HG03520 (cell line): ENCODE measurements around the gene PDPR.
"Not testable (repeated sequence)": the region's sequence is repeated elsewhere in the genome, so short reads cannot be mapped to it uniquely, and the experiment has no call there.

ENCODE experiments used
- ATAC-seq: cut with Tn5 transposase; IDR thresholded peaks from one replicate; pipeline ENCODE4 v1.9.1; 2021; ENCODE audit warnings: mild to moderate bottlenecking, moderate library complexity; ENCODE audit not compliant: unreplicated experiment

Gene PDPR

DNA sequence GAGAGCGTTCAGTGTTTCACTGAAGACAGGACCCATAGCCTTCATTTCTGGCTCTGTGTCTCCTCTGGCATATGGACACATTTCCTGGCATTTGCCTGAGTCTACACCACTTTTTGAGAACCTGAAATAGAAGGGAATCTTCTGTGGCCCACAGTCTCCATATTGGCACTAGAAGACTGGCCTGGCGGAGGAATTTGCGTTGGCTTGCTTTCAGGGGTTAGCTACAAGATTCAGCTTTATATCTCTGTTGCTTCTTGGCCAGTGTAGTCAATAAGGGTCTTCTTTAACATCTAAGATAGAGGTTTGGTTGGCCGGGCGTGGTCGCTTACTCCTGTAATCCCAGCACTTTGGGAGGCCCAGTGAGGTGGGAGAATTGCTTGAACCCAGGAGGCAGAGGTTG lies 46.7 kb downstream of the PDPR start:
- ATAC-seq = no peak

DNA sequence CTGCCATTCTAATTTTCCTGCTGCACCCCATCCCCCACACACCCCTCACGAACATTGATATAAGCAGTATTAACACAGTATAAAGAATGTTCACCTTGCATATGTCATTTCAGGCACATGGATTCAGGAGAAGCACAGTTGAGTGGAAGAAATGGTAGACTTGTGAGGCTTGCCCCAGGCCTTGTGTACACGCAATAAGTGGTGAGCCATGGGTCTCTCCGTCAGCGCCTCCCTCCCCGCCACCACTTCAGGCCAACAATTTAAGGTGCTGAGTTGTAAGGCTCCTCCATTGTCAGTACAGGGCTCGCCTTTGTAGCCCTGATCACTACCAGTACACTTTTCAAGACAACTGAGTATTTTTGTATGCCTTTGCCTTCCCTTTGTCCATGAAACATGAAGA lies 47.2 kb downstream of the PDPR start:
- ATAC-seq = no peak

DNA sequence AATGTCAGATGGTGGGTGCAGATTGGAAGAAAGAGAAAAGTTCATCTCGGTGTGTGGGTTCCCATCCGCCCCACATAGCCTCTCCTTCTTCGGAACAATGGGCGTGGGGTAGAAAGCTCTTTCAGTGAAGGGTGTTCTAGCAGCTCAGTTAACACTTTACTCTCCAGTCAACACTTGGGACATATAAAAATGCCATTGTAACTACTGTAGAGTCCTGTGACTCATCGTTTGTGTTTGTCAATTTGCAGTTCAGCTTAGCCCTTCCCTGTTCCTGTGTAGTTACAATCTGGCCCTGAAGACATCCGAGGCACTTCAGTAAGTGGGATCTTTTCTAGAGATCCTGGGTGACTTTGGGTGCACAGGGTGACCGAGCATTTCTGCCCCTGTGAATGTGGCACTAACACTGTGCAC lies 47.9 kb downstream of the PDPR start:
- ATAC-seq = no peak

DNA sequence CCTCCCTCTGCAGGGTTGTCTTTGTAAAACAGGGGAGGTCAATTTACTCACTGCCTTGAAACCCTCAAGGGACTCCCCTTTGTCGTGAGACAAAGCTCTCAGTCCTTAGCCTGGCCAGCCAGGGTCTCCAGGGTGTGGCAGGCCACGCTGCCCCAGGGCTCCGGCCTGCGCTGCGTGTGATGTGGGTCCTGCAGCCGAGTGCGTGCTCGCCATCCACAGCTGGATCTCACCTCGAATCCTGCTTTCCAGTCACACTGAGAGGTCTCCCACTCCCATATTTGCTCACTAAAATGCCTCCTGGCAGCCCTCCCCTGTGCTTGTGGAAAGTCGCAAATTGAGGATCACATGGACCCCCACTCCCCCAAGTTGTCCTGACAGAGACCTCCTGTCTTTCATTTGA lies 49.5 kb downstream of the PDPR start:
- no peak for ATAC-seq

DNA sequence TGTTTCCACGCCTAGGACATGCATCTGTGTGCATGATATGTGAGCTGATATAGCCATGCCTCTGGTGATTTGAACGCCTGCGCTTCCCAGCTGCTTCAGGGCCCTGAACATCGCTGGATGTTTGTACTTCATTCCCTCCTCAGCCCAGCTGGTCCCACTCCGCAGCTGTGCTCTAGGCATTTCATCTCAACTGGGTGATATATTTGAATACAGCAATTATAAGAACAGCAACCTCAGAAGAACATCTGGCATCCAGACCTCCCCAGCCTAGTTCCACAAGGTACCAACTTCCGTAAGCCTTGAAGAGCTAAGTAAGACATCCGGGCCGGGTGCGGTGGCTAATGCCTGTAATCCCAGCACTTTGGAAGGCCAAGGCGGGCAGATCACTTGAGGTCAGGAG lies 52.6 kb downstream of the PDPR start:
- not testable (repeated sequence) for ATAC-seq

DNA sequence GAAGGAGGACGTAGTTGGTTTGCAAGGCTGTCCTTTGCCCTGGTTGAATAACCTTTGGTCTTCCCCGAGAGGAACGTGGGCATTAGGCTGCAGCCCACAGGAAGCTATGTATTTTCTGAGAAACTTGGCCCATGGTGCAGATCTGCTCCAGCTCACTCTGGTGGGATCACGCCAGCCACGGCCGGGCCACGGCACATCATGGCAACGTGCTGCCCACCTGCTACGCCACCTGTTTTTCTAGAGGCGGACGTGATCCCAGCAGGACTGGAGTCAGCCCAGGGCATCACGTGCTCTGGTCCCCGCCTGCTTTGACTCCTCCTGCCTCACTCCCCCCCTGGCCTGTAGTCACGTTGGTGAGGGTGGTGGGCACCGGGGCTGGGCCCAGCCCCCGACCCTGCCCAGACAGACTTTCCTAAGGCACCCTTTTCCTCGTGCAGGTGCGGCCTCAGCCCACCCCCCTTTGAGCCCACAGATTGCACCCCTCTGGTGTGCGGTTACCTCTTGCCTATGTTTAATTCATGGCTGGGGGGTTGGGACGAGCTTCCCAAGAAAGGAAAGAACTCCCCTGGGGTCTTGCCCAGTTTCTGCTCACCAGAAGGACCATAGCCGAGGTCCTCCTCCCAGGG lies 59.2 kb downstream of the PDPR start, which contains the start of gene CLEC18C:
Gene CLEC18C (plus strand): TSS at position 576 of the 626 bp plus-strand sequence. CDS start 492 bp downstream, outside the sequence.
- ATAC-seq = not testable (repeated sequence)

DNA sequence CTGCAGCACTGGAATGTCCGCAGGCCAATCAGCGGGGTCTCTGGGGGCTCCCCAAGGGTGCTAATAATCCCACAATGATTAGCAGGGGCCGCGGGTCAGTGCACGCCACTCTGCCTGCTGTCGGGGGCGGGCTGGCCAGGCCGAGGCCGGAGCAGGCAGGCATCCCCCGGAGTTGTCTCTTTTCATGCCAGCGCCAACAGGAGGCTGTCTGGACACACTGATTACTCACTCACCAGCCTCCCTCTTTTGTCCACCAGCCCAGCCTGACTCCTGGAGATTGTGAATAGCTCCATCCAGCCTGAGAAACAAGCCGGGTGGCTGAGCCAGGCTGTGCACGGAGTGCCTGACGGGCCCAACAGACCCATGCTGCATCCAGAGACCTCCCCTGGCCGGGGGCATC lies 59.8 kb downstream of the PDPR start:
- ATAC-seq = not testable (repeated sequence)

DNA sequence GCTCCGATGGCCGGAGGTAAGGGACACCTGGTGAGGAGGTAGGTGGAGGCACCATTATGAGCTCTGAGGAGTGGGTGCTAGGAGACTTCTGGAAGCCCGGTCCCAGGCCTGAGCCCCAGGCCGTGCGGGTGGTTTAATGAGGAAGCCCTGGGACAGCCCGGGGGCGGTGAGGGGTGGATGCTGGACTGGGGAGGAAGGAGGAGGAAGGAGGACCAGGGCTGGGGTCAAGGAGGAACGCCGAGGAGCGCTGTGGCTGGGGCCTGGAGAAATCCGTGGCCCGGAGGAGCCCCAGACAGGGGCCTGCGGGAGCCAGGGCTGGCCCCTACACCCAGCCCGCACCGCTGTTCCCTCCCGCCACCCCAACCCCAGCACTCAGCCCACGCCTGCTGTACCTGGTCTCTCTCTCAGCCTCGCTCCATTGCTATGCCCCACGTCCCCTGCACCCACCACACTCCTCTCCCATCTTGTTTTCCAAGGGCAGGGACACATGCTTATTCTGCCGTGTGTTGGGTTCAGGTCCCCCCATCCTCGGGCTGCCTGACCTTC lies 60.3 kb downstream of the PDPR start:
- ATAC-seq = not testable (repeated sequence)

DNA sequence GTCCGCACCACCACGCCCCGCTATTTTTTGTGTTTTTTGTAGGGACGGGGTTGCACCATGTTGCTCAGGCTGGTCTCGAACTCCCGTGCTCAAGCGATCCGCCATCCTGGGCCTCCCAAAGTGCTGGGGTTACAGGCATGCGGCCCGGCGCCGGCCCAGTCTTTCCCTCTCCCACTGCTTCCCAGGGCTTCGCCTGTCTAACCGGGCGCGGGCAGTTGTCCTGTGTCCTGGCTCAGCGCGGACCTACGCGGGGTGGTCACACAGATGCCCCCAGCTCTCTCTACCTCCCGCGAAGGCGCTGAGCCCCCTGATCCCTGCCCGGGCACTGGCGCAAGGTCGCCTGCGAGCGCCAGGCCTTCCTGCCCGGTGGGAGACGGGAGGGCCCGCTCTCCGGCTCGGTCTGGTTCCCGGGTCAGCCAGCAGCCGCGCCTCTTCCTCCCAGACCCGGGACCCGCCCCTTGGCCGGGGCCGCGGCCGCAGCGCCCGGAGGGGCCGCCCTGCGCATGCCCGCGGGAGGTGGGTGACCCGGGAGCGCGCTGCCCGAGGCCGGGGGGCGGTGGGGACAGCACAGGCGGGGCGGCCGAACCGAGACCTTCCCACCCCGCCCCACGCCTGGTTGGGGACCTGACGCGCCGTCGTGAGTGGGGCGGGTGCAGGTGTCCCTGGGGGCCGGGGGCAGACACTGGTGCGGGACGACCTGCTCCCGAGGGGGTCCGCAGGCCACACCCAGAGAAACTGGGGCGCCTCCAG lies 73.9 kb downstream of the PDPR start:
- ATAC-seq = not testable (repeated sequence)

DNA sequence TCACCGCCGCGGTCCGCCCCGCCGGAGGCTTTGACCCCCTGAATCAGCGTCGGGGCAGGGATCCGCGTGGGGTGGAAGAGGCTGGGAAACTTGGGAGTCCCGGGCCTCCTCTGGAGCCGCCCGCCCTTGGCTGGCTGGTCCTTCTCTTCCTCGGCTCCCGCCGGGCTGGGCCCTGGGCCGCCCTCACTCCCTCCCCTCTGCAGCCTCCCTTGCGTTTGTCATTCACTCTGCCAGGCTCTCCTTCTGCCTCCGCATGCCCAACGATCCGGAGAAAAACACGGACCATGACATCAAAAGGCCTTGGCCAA lies 74.4 kb downstream of the PDPR start:
- not testable (repeated sequence) for ATAC-seq

DNA sequence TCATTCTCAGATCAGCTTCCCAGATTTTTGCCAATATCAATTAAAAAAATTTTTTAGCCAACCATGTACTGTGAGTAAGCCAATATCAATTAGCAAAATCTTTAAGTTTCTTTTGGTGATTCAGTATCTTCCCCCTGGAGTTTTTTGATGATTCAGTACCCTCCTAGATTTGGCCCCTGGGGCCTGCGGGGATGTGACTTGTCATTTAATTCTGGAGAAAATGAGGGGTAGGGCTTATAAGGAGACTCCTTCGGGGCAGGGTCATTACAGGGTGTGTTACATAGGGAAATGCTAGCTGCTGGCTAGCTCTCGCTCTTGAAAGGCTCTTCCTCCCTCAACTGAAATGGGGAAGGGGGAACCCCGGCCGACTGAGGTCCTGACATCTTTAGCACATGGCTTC lies 76.4 kb downstream of the PDPR start:
- not testable (repeated sequence) for ATAC-seq

DNA sequence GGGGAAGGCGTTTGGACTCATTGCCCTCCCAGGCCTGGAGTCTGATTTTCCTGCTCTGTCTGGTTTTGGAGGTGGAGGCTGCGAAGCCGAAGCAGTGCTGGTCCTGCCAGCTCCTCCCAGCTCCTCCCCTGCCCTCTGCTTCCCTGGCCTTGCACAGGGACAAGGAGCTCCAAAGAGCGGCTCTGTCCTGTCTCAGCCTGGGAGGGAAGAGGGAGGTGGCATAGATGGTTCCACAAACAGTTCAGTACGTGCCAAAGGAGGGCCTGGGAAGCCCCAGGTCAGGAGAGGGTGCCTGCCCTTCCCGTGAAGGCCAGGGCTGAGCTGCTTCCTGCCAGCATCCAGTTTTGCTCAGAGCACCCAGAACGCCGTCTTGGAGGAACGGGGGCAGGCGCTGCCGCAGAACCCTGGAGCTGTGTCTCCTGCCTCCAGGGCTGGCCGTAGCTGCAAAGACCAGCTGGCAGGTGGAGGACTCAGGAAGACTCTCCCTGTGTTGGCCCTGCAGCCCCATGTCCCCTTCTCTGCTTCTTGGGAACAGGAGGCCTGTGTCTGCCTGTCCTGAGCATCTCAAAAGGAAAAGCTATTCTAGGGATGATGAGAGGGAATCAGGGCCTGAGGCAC lies 82.7 kb downstream of the PDPR start:
- not testable (repeated sequence) for ATAC-seq

DNA sequence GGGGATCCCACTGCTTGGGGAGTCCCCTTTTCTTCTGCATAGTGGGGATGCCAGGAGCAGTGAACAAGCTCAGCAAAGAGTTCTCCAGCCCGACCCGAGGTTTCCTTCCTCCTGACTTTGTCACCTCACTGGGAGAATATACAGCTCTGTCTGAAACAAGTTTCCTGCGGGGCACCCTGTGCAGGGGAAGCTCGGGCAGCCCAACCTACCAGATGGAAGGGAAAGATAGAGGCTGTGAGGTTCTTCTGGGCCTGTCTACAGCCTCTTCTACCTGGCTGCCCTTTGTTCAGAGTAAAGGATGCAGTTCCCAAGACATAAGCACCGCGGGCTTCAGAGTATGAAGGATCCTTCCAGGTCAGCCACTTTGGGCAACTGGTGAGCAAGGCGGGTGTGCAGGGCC lies 83.5 kb downstream of the PDPR start:
- not testable (repeated sequence) for ATAC-seq

DNA sequence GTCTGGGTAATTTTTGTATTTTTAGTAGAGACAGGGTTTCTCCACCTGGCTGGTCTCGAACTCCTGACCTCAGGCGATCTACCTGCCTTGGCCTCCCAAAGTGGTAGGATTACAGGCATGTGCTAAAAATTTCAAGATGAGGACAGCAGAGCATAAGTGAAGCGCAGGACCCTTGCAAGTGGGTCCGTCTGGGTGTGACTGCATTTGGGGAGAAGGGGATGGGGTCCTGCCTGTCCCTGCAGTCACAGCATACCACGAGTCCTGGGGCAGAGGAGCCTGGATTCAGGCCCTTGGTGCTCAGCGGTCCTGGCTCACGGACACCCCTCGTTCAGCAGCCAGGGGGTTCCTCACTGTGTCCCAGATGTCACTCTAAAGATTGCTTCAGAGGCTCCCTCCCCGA lies 84.1 kb downstream of the PDPR start:
- not testable (repeated sequence) for ATAC-seq

DNA sequence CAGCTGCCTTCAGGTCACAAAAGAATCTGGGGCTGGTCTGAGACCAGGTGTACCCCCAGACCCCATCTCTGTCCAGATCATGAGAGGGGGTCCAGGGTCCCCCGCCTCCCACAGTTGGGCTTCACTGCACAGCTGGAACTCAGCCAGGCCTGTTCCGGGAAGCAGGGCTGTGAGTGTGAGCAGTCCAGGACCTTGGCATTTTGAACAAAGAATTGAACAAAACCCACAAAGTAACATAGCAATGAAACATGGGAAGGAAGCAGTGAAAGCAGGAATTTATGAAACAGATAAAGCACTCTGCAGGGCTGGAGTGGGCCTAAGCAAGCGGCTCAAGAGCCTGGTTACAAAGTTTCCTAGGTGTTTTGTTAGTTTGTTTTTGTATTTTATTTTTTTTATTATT lies 84.5 kb downstream of the PDPR start:
- not testable (repeated sequence) for ATAC-seq

DNA sequence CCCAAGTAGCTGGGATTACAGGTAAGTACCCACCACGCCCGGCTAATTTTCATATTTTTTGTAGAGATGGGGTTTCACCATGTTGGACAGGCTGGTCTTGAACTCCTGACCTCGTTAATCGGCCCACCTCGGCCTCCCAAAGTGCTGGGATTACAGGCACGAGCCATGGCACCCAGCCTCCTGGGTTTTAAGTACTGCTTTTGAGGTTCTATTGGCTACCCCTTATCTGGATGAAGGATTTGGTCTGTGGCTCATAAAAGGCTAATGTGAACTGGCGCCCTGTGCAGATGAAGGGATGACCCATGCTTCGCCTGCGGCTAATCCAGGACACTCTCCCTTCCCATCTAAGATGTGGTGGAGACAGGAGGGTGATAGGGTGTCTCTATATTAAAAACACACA lies 85.0 kb downstream of the PDPR start:
- ATAC-seq = not testable (repeated sequence)

DNA sequence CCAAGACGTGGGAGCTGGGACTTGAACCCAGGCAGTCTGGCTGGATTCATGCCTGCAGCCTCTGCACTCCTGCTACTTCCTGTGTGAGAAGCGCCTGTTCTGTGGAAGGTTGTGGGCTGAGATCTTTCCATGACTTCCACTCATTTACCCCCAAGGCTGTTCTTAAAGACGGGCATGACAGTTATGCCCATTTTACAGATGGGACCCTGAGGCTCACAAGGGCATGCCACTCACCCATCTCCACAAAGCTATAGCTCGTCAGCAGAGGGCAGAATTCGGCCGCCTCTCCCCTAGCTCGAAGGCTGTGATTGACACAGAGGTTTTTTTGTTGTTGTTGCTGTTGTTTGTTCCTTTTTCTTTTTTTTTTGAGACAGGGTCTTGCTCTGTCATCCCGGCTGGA lies 85.9 kb downstream of the PDPR start:
- not testable (repeated sequence) for ATAC-seq

DNA sequence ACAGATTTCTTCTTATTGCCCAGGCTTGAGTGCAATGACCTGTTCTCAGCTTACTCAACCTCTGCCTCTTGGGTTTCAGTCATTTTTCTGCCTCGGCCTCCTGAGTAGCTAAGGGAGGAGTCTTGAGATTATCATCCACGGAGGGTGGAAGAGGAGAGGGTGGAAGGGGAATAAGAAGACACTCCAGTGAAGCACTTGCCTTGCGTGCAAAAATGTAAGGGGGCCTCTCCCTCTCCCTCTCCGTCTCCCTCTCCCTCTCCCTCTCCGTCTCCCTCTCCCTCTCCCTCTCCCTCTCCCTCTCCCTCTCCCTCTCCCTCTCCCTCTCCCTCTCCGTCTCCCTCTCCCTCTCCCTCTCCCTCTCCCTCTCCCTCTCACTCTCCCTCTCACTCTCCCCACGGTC lies 89.4 kb downstream of the PDPR start:
- ATAC-seq = not testable (repeated sequence)

DNA sequence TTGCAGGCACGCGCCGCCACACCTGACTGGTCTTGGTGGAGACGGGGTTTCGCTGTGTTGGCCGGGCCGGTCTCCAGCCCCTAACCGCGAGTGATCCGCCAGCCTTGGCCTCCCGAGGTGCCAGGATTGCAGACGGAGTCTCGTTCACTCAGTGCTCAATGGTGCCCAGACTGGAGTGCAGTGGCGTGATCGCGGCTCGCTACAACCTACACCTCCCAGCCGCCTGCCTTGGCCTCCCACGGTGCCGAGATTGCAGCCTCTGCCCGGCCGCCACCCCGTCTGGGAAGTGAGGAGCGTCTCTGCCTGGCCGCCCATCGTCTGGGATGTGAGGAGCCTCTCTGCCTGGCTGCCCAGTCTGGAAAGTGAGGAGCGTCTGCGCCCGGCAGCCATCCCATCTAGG lies 89.9 kb downstream of the PDPR start:
- not testable (repeated sequence) for ATAC-seq

DNA sequence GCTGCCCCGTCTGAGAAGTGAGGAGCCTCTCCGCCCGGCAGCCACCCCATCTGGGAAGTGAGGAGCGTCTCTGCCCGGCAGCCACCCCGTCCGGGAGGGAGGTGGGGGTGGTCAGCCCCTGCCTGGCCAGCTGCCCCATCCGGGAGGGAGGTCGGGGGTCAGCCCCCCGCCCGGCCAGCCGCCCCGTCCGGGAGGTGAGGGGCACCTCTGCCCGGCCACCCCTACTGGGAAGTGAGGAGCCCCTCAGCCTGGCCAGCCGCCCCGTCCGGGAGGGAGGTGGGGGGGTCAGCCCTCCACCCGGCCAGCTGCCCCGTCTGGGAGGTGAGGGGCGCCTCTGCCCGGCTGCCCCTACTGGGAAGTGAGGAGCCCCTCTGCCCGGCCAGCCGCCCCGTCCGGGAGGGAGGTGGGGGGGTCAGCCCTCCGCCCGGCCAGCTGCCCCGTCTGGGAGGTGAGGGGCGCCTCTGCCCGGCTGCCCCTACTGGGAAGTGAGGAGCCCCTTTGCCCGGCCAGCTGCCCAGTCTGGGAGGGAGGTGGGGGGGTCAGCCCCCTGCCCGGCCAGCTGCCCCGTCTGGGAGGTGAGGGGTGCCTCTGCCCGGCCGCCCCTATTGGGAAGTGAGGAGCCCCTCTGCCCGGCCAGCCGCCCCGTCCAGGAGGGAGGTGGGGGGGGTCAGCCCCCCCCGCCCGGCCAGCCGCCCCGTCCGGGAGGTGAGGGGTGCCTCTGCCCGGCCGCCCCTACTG lies 90.7 kb downstream of the PDPR start:
- ATAC-seq = not testable (repeated sequence)

DNA sequence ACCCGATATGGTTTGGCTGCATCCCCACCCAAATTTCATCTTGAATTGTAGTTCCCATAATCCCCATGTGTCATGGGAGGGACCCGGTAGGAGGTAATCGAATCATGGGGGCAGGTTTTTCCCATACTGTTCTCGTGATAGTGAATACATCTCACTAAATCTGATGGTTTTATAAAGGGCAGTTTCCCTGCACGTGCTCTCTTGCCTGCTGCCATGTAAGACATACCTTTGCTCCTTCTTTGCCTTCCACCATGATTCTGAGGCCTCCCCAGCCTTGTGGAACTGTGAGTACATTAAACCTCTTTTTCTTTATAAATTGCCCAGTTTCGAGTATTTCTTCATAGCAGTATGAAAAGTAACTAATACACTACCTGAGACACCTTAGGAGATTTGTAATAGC lies 92.2 kb downstream of the PDPR start:
- not testable (repeated sequence) for ATAC-seq
